IMR-90 (cell line): Measurements from ENCODE around the gene KCNJ8. TPM values are rescaled to one million over a fixed set of nuclear protein-coding genes. Genes with fewer than 3 reads are reported as not detected.
"Not testable (repeated sequence)": the region's sequence is repeated elsewhere in the genome, so short reads cannot be mapped to it uniquely, and the experiment has no call there.

Source experiments
- ATAC-seq: fragments of 200-7000 bp; cut with Tn5 transposase; 2 replicates; pipeline ENCODE4 v1.9.1; 2020; ENCODE audit warnings: low read depth, mild to moderate bottlenecking, moderate library complexity
- BruUV-seq: library from RNA; stranded (reverse); fragments of 400-500 nt; replicated peaks from 2 replicates; lab custom pipeline; 2021; lab: Mats Ljungman, UMichigan
- CTCF ChIA-PET: fragments of 300-600 bp; formaldehyde crosslinking; extraction: SDS; loops from one replicate; lab custom pipeline; 2021; ENCODE audit warnings: antibody characterized with exemption; lab: Yijun Ruan, JAX
- POLR2A ChIA-PET: fragments of 300-600 bp; sonication (Branson Sonifier 250); formaldehyde crosslinking; loops from one replicate; lab custom pipeline; 2022; ENCODE audit warnings: antibody characterized with exemption; ENCODE audit not compliant: unreplicated experiment; lab: Charles Lee
- DNase-seq: peaks from one replicate; pipeline ENCODE4 v3.0.0; 2013
- H2AFZ ChIP-seq: replicated peaks from 2 replicates; pipeline ENCODE3; 2013; ENCODE audit warnings: low read length, mild to moderate bottlenecking; ENCODE audit not compliant: poor library complexity
- H2AK5ac ChIP-seq: 2 replicates; pipeline ENCODE4 v1.6.1; 2013; ENCODE audit warnings: low read depth, low read length, inconsistent platforms
- H2AK9ac ChIP-seq: replicated peaks from 2 replicates; pipeline ENCODE3; 2013; ENCODE audit warnings: mild to moderate bottlenecking, low read depth, low read length, moderate library complexity; ENCODE audit not compliant: poor library complexity
- H2BK120ac ChIP-seq: 2 replicates; pipeline ENCODE4 v1.6.1; 2013; ENCODE audit warnings: low read depth, low read length, inconsistent platforms
- H2BK15ac ChIP-seq: 3 replicates; pipeline ENCODE4 v1.6.1; 2013; ENCODE audit warnings: low read depth, low read length, inconsistent platforms
- H2BK20ac ChIP-seq: 2 replicates; pipeline ENCODE4 v1.6.1; 2013; ENCODE audit warnings: low read depth, mild to moderate bottlenecking, inconsistent platforms, low read length, moderate library complexity
- H2BK5ac ChIP-seq: 2 replicates; pipeline ENCODE4 v1.6.1; 2013; ENCODE audit warnings: mild to moderate bottlenecking, low read depth, low read length, inconsistent platforms; ENCODE audit not compliant: poor library complexity, severe bottlenecking
- H3K14ac ChIP-seq: replicated peaks from 2 replicates; pipeline ENCODE4 v1.6.1; 2013; ENCODE audit warnings: low read depth, low read length, inconsistent platforms
- H3K18ac ChIP-seq: 2 replicates; pipeline ENCODE4 v1.6.1; 2013; ENCODE audit warnings: low read depth, low read length, control low read depth
- H3K23ac ChIP-seq: 2 replicates; pipeline ENCODE4 v1.6.1; 2013; ENCODE audit warnings: low read depth, low read length, inconsistent platforms
- H3K27ac ChIP-seq: 2 replicates; pipeline ENCODE4 v1.5.1; 2013; ENCODE audit warnings: mild to moderate bottlenecking, control low read depth, low read length; ENCODE audit not compliant: insufficient read depth
- H3K27me3 ChIP-seq: 2 replicates; pipeline ENCODE4 v1.6.1; 2013; ENCODE audit warnings: low read length; ENCODE audit not compliant: control insufficient read depth, insufficient read depth
- H3K36me3 ChIP-seq: 2 replicates; pipeline ENCODE4 v1.6.1; 2013; ENCODE audit warnings: low read length, mixed read lengths; ENCODE audit not compliant: control insufficient read depth, insufficient read depth
- H3K4ac ChIP-seq: 2 replicates; pipeline ENCODE4 v1.6.1; 2013; ENCODE audit warnings: low read depth, low read length, inconsistent platforms
- H3K4me1 ChIP-seq: 2 replicates; pipeline ENCODE4 v1.6.1; 2013; ENCODE audit warnings: low read length, mixed read lengths; ENCODE audit not compliant: control insufficient read depth, insufficient read depth
- H3K4me2 ChIP-seq: 2 replicates; pipeline ENCODE4 v1.6.1; 2013; ENCODE audit warnings: low read depth, mild to moderate bottlenecking, control low read depth, low read length, moderate library complexity
- H3K4me3 ChIP-seq: 2 replicates; pipeline ENCODE4 v1.5.1; 2013; ENCODE audit warnings: low read depth, mild to moderate bottlenecking, control low read depth, low read length, moderate library complexity; ENCODE audit not compliant: insufficient read depth
- H3K56ac ChIP-seq: 2 replicates; pipeline ENCODE4 v1.6.1; 2013; ENCODE audit warnings: low read length, inconsistent platforms; ENCODE audit not compliant: insufficient read depth; ENCODE audit errors: extremely low read depth
- H3K79me1 ChIP-seq, 2 experiments: 2 replicates each; pipeline ENCODE4 v1.6.1; 2013; ENCODE audit warnings: low read length in 2 of 2, inconsistent platforms in 1 of 2, low read depth in 1 of 2
- H3K9ac ChIP-seq: 2 replicates; pipeline ENCODE4 v1.6.1; 2013; ENCODE audit warnings: low read depth, low read length, control low read depth
- H3K9me1 ChIP-seq: 2 replicates; pipeline ENCODE4 v1.6.1; 2013; ENCODE audit warnings: low read length, inconsistent platforms; ENCODE audit not compliant: insufficient read depth
- H3K9me3 ChIP-seq: 2 replicates; pipeline ENCODE4 v1.6.1; 2013; ENCODE audit warnings: low read length; ENCODE audit not compliant: control insufficient read depth, insufficient read depth
- H4K20me1 ChIP-seq: 2 replicates; pipeline ENCODE4 v1.6.1; 2013; ENCODE audit warnings: low read length, inconsistent platforms; ENCODE audit not compliant: insufficient read depth
- H4K5ac ChIP-seq: 2 replicates; pipeline ENCODE4 v1.6.1; 2013; ENCODE audit warnings: mild to moderate bottlenecking, low read depth, low read length, control low read depth
- H4K8ac ChIP-seq, 2 experiments: 2 replicates each; pipeline ENCODE4 v1.6.1; 2013; ENCODE audit warnings: low read depth in 2 of 2, low read length in 2 of 2, control low read depth in 1 of 2, inconsistent platforms in 1 of 2
- H4K91ac ChIP-seq: 2 replicates; pipeline ENCODE4 v1.6.1; 2013; ENCODE audit warnings: low read depth, low read length, inconsistent platforms; ENCODE audit not compliant: insufficient read depth
- MAFK ChIP-seq: IDR thresholded peaks from 2 replicates; pipeline ENCODE4 v1.6.1; 2012; ENCODE audit warnings: low read depth, low read length, improper control_type of control experiment
- MXI1 ChIP-seq: IDR thresholded peaks from 2 replicates; pipeline ENCODE4 v1.6.1; 2012; ENCODE audit warnings: low read depth, mild to moderate bottlenecking, low read length, moderate library complexity, borderline replicate concordance
- WGBS, 2 experiments: methylation state at CpG; one replicate each; pipeline versions ENCODE4 v1.1.5 to v1.1.7; 2013; ENCODE audit warnings: missing lambda C conversion rate in 2 of 2; ENCODE audit not compliant: insufficient read length in 1 of 2; ENCODE audit errors: extremely low coverage in 2 of 2; 5-methylcytosine and 5-hydroxymethylcytosine counted together
- dilution Hi-C: fragments of 300-500 bp; cut with HindIII; formaldehyde crosslinking; loops from one replicate; pipeline ENCODE4 v1.14.3; 2018; ENCODE audit warnings: low sequenced_read_pairs; ENCODE audit not compliant: unreplicated experiment
- in situ Hi-C: fragments of 300-500 bp; cut with MboI; formaldehyde crosslinking; loops from 3 replicates; pipeline ENCODE4 v1.14.3; 2019; ENCODE audit warnings: low sequenced_read_pairs, inconsistent platforms, mixed read lengths
- intact Hi-C: fragments of 100-400 bp; cut with micrococcal nuclease; formaldehyde crosslinking; loops from 2 replicates; pipeline ENCODE4 v1.10.0; 2022
- polyA plus RNA-seq, 3 experiments: library from polyadenylated mRNA; depleted of rRNA; stranded (reverse); fragments of >200 nt; gene quantifications; 2 replicates each; pipeline ENCODE4 v1.2.3, GENCODE V29; 2012; ENCODE audit warnings: low replicate concordance in 1 of 3
- total RNA-seq: library from RNA; depleted of rRNA; stranded (reverse); fragments of >200 nt; gene quantifications from 2 replicates; pipeline ENCODE4 v1.2.3, GENCODE V29; 2012

Gene KCNJ8
- total and polyA plus RNA-seq, 2 of the 4 experiments (the other 2 are of a cell fraction): 8.0 to 15.8 TPM

DNA sequence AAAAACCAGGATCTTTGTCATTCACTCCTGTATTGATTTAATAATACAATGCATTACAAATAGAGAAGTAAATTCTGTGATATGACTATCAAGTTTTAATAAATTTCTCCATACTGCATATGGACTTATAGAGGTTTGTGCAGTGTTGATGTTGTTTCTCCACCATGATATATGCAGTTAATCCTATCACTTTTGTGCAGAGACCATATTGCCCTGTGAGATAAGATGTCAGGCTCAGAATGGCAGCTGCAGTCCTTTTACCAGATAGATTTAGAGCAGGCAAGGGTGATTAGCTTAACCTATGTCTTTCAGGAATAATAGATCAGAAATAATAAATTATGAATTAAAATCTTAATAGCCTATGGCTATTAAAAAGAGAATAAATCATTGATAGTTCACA, 38.6 kb upstream of the KCNJ8 start:
- dilution Hi-C loops (no loop called here), in situ Hi-C loops (no loop called here), intact Hi-C loops (no loop called here)
- no peak overlapping the region for H4K5ac ChIP-seq
- H2BK5ac ChIP-seq: no peak overlapping the region
- H4K91ac ChIP-seq: no peak overlapping the region
- no peak overlapping the region for H4K8ac ChIP-seq
- no peak overlapping the region for H3K56ac ChIP-seq
- H3K27ac ChIP-seq: no peak overlapping the region
- no TSS peak for BruUV-seq
- POLR2A ChIA-PET: no interaction called here
- no peak overlapping the region for H3K4ac ChIP-seq
- H2AK5ac ChIP-seq: no peak overlapping the region
- CTCF ChIA-PET: interaction anchor here (0.6 kb wide), 1 partner anchor 9 kb away, joined by 5 read pairs; no protein-coding TSS in a partner anchor
- no peak overlapping the region for H2BK20ac ChIP-seq
- H2BK120ac ChIP-seq: no peak overlapping the region
- H3K9me1 ChIP-seq: no peaks in the 10 kb centered on the region
- H3K4me1 ChIP-seq: no peaks in the 10 kb centered on the region
- no peak overlapping the region for H3K4me2 ChIP-seq
- H2BK15ac ChIP-seq: no peak overlapping the region
- H3K9ac ChIP-seq: no peak overlapping the region
- H3K23ac ChIP-seq: no peak overlapping the region
- DNase-seq: no peak
- no peaks in the 10 kb centered on the region for H3K27me3 ChIP-seq
- TF ChIP-seq MXI1: no peak
- TF ChIP-seq MAFK: no peak
- no peaks in the 10 kb centered on the region for H4K20me1 ChIP-seq
- H2AFZ ChIP-seq: no peak overlapping the region
- no peaks in the 10 kb centered on the region for H3K79me1 ChIP-seq
- H3K18ac ChIP-seq: no peak overlapping the region
- no peak overlapping the region for H3K14ac ChIP-seq
- H3K4me3 ChIP-seq: no peak overlapping the region
- no peak overlapping the region for H2AK9ac ChIP-seq
- H3K9me3 ChIP-seq: no peaks in the 10 kb centered on the region
- ATAC-seq: no peak
- H3K36me3 ChIP-seq: no peaks in the 10 kb centered on the region

- H4K91ac ChIP-seq, in situ Hi-C loops, H3K9ac ChIP-seq, H3K27ac ChIP-seq, H2BK20ac ChIP-seq, H2BK120ac ChIP-seq, H3K27me3 ChIP-seq, H2AFZ ChIP-seq, H3K79me1 ChIP-seq, H2BK5ac ChIP-seq, H2AK5ac ChIP-seq, BruUV-seq, intact Hi-C loops, POLR2A ChIA-PET, H2BK15ac ChIP-seq, H3K9me1 ChIP-seq, H3K36me3 ChIP-seq, H3K4me3 ChIP-seq, ATAC-seq, H3K14ac ChIP-seq, H3K9me3 ChIP-seq, CTCF ChIA-PET, H3K18ac ChIP-seq, H4K20me1 ChIP-seq, H4K5ac ChIP-seq, H3K4ac ChIP-seq, H2AK9ac ChIP-seq, H3K4me1 ChIP-seq, DNase-seq, dilution Hi-C loops, H3K4me2 ChIP-seq, H3K56ac ChIP-seq, H4K8ac ChIP-seq, H3K23ac ChIP-seq: not testable (repeated sequence)
- WGBS, 2 experiments: no CpG with 5 or more reads among the region's 2 CpGs
These were observed 37.8 kb upstream of the KCNJ8 start for GRCh38 chr12:21812340-21812739.
